GM23248 (cell line): ENCODE data around the gene PRR20E. TPM values are rescaled to one million over a fixed set of nuclear protein-coding genes. Genes with fewer than 3 reads are reported as not detected.
"Not testable (repeated sequence)": the region's sequence is repeated elsewhere in the genome, so short reads cannot be mapped to it uniquely, and the experiment has no call there.

Source experiments
- DNase-seq: peaks from one replicate; pipeline ENCODE4 v3.0.0-alpha.2; 2015
- H2AFZ ChIP-seq: fragments of 200-600 bp; sonication (generic); 2 replicates; pipeline ENCODE4 v1.6.1; 2016; ENCODE audit warnings: antibody characterized with exemption
- H3F3A ChIP-seq: fragments of 200-600 bp; sonication (generic); 2 replicates; pipeline ENCODE4 v1.6.1; 2016; ENCODE audit warnings: mild to moderate bottlenecking, antibody characterized with exemption, mixed run types; ENCODE audit not compliant: insufficient read depth
- H3K27ac ChIP-seq: fragments of 200-600 bp; sonication (generic); 2 replicates; pipeline ENCODE4 v1.5.1; 2016; ENCODE audit warnings: mild to moderate bottlenecking
- H3K27me3 ChIP-seq: fragments of 200-600 bp; sonication (generic); replicated peaks from 2 replicates; pipeline ENCODE4 v1.6.1; 2016; ENCODE audit warnings: mild to moderate bottlenecking; ENCODE audit not compliant: insufficient read depth
- H3K36me3 ChIP-seq: fragments of 200-600 bp; sonication (generic); 2 replicates; pipeline ENCODE4 v1.6.1; 2016; ENCODE audit warnings: low read depth, mild to moderate bottlenecking
- H3K4me1 ChIP-seq: fragments of 200-600 bp; sonication (generic); 2 replicates; pipeline ENCODE4 v1.6.1; 2016; ENCODE audit warnings: mild to moderate bottlenecking; ENCODE audit not compliant: insufficient read depth
- H3K4me2 ChIP-seq: fragments of 200-600 bp; sonication (generic); one replicate; pipeline ENCODE4 v1.6.1; 2016; ENCODE audit warnings: mild to moderate bottlenecking; ENCODE audit not compliant: unreplicated experiment
- H3K4me3 ChIP-seq: fragments of 200-600 bp; sonication (generic); 2 replicates; pipeline ENCODE4 v1.5.1; 2016; ENCODE audit warnings: mild to moderate bottlenecking
- H3K79me2 ChIP-seq: fragments of 200-600 bp; sonication (generic); 2 replicates; pipeline ENCODE4 v1.6.1; 2016; ENCODE audit warnings: mild to moderate bottlenecking; ENCODE audit not compliant: insufficient read depth
- H3K9ac ChIP-seq: fragments of 200-600 bp; sonication (generic); 2 replicates; pipeline ENCODE4 v1.6.1; 2016; ENCODE audit warnings: mild to moderate bottlenecking
- H3K9me2 ChIP-seq: fragments of 200-600 bp; sonication (generic); 2 replicates; pipeline ENCODE4 v1.6.1; 2016; ENCODE audit warnings: mixed run types, mild to moderate bottlenecking, moderate library complexity; ENCODE audit not compliant: insufficient read depth
- H3K9me3 ChIP-seq: fragments of 200-600 bp; sonication (generic); one replicate; pipeline ENCODE4 v1.6.1; 2017; ENCODE audit warnings: low read depth
- H4K20me1 ChIP-seq: fragments of 200-600 bp; sonication (generic); 2 replicates; pipeline ENCODE4 v1.6.0; 2016; ENCODE audit not compliant: insufficient read depth
- EZH2 ChIP-seq: fragments of 200-600 bp; sonication (generic); IDR thresholded peaks from 2 replicates; pipeline ENCODE4 v1.6.1; 2018; ENCODE audit warnings: antibody characterized with exemption, mild to moderate bottlenecking; ENCODE audit not compliant: insufficient read depth, poor library complexity, severe bottlenecking
- EZH2phosphoT487 ChIP-seq: fragments of 200-600 bp; sonication (generic); IDR thresholded peaks from 2 replicates; pipeline ENCODE4 v1.6.1; 2018; ENCODE audit warnings: antibody characterized with exemption, moderate library complexity, mild to moderate bottlenecking, low read depth; ENCODE audit not compliant: insufficient read depth
- WGBS, 2 experiments: methylation state at CpG; one replicate each; pipeline ENCODE4 v1.1.6; 2015 to 2017; ENCODE audit warnings: low lambda C conversion rate in 2 of 2, low coverage in 1 of 2; ENCODE audit errors: missing lambda C conversion rate in 2 of 2; 5-methylcytosine and 5-hydroxymethylcytosine counted together
- in situ Hi-C: fragments of 300-500 bp; cut with MboI; formaldehyde crosslinking; loops from 2 replicates; pipeline ENCODE4 v1.15.0; 2020
- polyA plus RNA-seq: library from polyadenylated mRNA; unstranded; fragments of >200 nt; fragmentation: Nextera tagmentation; extraction: Ambion mirVana; gene quantifications from 2 replicates; pipeline ENCODE4 v1.2.1, GENCODE V29; 2016
- total RNA-seq: library from RNA; depleted of rRNA; stranded (reverse); fragments of >200 nt; shearing (Covaris generic); gene quantifications from 2 replicates; pipeline ENCODE4 v1.2.3, GENCODE V29; 2014; rRNA removed

PRR20E gene
- total RNA-seq (not detected in 2 replicates), polyA plus RNA-seq (not detected in 2 replicates)

GRCh38 chr13:57166897-57167296 lies at the start of gene PRR20E:
TSS of gene PRR20E (plus strand) at chr13:57167197. CDS start at chr13:57167584, 387 bp downstream.
- H3K27me3 ChIP-seq, H3K27ac ChIP-seq, in situ Hi-C loops, H3K4me1 ChIP-seq, H3K9me2 ChIP-seq, H3K9ac ChIP-seq, H2AFZ ChIP-seq, DNase-seq, H4K20me1 ChIP-seq, H3K79me2 ChIP-seq, H3K4me3 ChIP-seq, H3K9me3 ChIP-seq, H3K36me3 ChIP-seq, H3K4me2 ChIP-seq, H3F3A ChIP-seq: not testable (repeated sequence)
- WGBS, 2 experiments = no CpG with 5 or more reads among the region's 22 CpGs

- no peak overlapping the region for H3K4me3 ChIP-seq
- no peaks in the 10 kb centered on the region for H3K79me2 ChIP-seq
- no peaks in the 10 kb centered on the region for H3F3A ChIP-seq
- H2AFZ ChIP-seq = no peak overlapping the region
- H3K9me2 ChIP-seq = no peaks in the 10 kb centered on the region
- H3K27ac ChIP-seq = no peak overlapping the region
- no peaks in the 10 kb centered on the region for H3K4me1 ChIP-seq
- H3K9ac ChIP-seq = no peak overlapping the region
- H3K36me3 ChIP-seq = no peaks in the 10 kb centered on the region
- 0 to 3% methylated on average over 1 of the region's 1 CpG for WGBS, 2 experiments
- H3K4me2 ChIP-seq = no peak overlapping the region
- in situ Hi-C loops = loop anchor here (25.0 kb wide), 1 partner anchor 89 kb away; no protein-coding TSS in a partner anchor
- no peaks in the 10 kb centered on the region for H3K9me3 ChIP-seq
- TF ChIP-seq EZH2 = no peak
- H4K20me1 ChIP-seq = no peaks in the 10 kb centered on the region
- no peak for DNase-seq
- H3K27me3 ChIP-seq = no peaks in the 10 kb centered on the region
These were observed 43.3 kb upstream of the PRR20E start for GRCh38 chr13:57123681-57124080.

- TF ChIP-seq EZH2 (no peak), EZH2phosphoT487 (no peak)
- no peaks in the 10 kb centered on the region for H3K4me1 ChIP-seq
- 25 to 26% methylated on average over 6 of the region's 6 CpGs for WGBS, 2 experiments
- H3K9me3 ChIP-seq = no peaks in the 10 kb centered on the region
- H3K79me2 ChIP-seq = no peaks in the 10 kb centered on the region
- H3K36me3 ChIP-seq = no peaks in the 10 kb centered on the region
- H3K27me3 ChIP-seq = no peaks in the 10 kb centered on the region
- H3K9ac ChIP-seq = no peak overlapping the region
- H3K4me3 ChIP-seq = no peak overlapping the region
- DNase-seq = no peak
- H2AFZ ChIP-seq = no peak overlapping the region
- no peak overlapping the region for H3K4me2 ChIP-seq
- in situ Hi-C loops = no loop called here
- H3K9me2 ChIP-seq = no peaks in the 10 kb centered on the region
- H3F3A ChIP-seq = no peaks in the 10 kb centered on the region
- no peak overlapping the region for H3K27ac ChIP-seq
- no peaks in the 10 kb centered on the region for H4K20me1 ChIP-seq
These were observed 38.1 kb upstream of the PRR20E start for GRCh38 chr13:57128909-57129308.

- H3K4me1 ChIP-seq = no peaks in the 10 kb centered on the region
- no peaks in the 10 kb centered on the region for H3F3A ChIP-seq
- 5 to 10% methylated on average over 2 of the region's 2 CpGs for WGBS, 2 experiments
- DNase-seq = no peak
- no peaks in the 10 kb centered on the region for H3K9me2 ChIP-seq
- no peaks in the 10 kb centered on the region for H3K79me2 ChIP-seq
- no peaks in the 10 kb centered on the region for H3K9me3 ChIP-seq
- no peak overlapping the region for H3K4me2 ChIP-seq
- H3K36me3 ChIP-seq = no peaks in the 10 kb centered on the region
- H3K4me3 ChIP-seq = no peak overlapping the region
- no peak overlapping the region for H2AFZ ChIP-seq
- in situ Hi-C loops = no loop called here
- H3K27ac ChIP-seq = no peak overlapping the region
- TF ChIP-seq EZH2phosphoT487 = no peak
- TF ChIP-seq EZH2 = no peak
- no peaks in the 10 kb centered on the region for H4K20me1 ChIP-seq
- H3K9ac ChIP-seq = no peak overlapping the region
- H3K27me3 ChIP-seq = no peaks in the 10 kb centered on the region
These were observed 30.9 kb upstream of the PRR20E start for GRCh38 chr13:57136093-57136492.

GRCh38 chr13:57137585-57137984 lies 29.4 kb upstream of the PRR20E start:
- 12 to 21% methylated on average over 4 of the region's 4 CpGs for WGBS, 2 experiments
- Histone ChIP-seq H3K4me3 (no peak overlapping the region), H4K20me1 (no peaks in the 10 kb centered on the region), H3K4me2 (no peak overlapping the region), H3K79me2 (no peaks in the 10 kb centered on the region), H3K36me3 (no peaks in the 10 kb centered on the region), H3K27ac (no peak overlapping the region), H3K9ac (no peak overlapping the region), H3K9me2 (no peaks in the 10 kb centered on the region), H2AFZ (no peak overlapping the region), H3K9me3 (no peaks in the 10 kb centered on the region), H3K27me3 (no peaks in the 10 kb centered on the region), H3F3A (no peaks in the 10 kb centered on the region), H3K4me1 (no peaks in the 10 kb centered on the region)
- TF ChIP-seq EZH2phosphoT487 = no peak
- TF ChIP-seq EZH2 = no peak
- in situ Hi-C loops = no loop called here
- no peak for DNase-seq
